HG02588 (cell line): ENCODE data around the gene ADISSP.
A peak's percentile ranks its signal among the peaks of the same experiment; 100 is the strongest.

Experiments used
- ATAC-seq: cut with Tn5 transposase; IDR thresholded peaks from one replicate; pipeline ENCODE4 v1.9.1; 2021; ENCODE audit warnings: mild to moderate bottlenecking, moderate library complexity; ENCODE audit not compliant: unreplicated experiment

The ADISSP gene

DNA sequence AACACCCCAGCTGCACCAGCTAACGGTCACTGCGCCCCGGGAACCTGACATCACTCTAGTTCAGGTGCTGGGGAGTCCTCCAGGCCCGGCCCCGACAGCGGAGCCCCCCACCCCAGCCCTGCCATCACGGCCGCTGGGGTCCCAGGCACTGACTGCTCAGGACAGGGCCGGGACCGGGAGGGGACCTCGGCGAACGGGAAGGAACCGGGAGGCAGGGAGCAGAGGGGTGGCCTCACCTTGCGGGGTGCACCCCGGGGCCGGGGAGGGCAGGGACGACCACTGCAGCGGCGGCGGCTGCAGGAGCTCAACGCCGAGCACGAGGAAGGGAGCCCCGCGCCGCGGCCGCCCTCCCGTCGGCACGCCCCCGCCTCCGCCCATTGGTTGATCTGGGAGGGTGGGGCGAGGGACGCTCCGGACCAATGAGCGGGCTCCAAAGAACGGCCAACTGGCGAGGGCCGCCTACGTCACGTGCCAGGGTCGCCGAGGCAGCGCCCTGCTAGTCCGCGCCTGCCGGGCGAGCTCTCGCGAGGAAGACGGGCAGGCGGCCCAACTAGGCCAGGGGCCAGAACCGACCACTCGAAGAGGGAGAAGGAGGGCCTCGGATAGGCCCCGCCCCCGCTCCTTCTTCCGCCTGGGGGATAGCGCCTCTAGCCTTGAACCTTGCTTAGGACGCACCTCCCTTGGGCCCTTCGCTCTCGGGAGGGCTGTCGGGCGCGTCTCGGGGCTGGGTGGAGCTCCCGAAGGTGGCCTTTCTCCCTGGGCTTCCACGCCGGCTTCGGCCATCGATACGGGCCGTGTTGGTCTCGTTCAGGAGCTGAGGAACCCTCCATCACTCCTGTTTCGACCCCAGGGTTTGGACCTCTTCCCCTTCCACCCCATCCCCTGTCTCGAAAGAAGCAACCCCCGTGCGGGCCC is at the start of gene ADISSP:
Gene ADISSP (minus strand): TSS at position 327 of the 915 bp plus-strand sequence. CDS start 7,653 bp downstream, outside the sequence.
- ATAC-seq: peak; percentile 90

DNA sequence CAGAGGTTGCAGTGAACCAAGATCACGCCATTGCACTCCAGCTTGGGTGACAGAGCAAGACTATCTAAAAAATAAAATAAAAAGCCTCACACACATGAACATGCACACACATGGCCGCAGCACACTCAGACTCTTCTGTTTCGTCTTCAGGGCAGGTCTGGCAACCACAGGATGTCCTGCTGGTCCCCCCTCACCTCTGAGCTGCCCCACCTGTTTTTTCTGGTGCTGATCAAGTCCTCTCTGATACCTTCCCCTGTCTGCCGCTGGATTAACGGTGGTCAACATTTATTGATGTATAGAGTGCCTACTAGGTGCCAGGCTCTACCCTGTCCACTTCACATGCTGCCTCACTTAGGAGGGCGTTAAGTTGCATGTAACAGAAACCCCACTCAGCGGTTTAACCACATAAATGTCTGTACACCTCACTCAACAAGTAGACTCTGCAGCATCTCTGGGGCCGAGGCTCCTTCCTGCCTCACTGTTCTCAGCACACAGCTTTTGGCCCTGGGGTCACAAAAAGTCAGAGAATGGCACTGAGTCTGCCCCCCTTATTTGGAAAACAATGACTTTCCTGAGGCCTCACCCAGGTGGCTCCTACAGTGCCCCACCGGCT is 48.3 kb upstream of the ADISSP start:
- no peak for ATAC-seq

DNA sequence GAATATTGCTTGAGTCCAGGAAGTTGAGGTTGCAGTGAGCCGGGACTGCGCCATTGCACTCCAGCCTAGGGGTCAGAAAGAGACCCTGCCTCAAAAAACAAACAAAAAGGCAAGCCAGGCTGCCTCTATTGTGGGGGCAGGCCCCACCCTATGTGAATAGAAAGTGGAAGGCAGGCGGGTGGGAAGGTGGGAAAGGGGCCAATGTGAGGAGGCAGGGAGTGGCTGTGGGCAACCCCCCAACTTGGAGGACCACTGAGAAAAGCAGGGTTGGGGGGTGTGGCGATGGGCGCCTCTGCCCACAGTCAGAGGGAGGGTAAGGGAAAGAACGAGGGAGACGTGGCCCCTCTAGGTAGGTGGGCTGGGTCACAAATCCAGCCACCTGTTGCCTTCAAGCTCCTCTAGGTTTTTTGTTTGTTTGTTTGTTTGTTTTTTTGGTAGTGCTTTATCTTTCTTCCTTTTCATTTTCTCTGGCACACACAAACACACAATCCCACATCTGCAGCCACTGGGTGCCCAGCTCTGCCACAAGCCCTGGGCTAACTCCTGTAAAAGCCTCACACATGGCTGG is 47.5 kb upstream of the ADISSP start:
- ATAC-seq: no peak

DNA sequence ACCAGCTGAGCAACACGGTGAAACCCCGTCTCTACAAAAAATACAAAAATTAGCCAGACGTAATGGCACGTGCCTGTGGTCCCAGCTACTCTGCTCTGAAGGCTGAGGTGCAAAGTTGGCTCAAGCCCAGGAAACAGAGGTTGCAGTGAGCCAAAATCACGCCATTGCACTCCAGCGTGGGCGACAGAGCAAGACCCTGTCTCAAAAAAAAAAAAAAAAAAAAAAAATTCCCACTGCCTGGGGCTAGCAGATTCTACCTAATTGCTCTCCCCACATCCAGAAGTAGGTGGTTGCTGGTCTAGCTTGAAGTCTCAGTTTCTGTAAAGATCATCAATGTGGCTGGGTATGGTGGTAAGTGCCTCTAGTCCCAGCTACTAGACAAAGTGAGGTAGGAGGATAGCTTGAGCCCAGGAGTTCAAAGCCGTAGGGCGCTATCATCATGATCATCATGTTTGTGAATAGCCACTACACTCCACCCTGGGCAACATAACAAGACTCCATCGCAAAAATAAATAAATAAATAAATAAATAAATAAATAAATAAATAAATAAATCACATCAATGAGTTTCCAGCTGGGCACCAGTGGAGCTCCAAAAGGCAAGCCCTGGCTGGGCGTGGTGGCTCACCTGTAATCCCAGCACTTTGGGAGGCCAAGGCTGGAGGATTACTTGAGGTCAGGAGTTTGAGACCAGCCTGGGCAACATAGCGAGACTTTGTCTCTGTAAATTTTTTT is 46.5 kb upstream of the ADISSP start:
- ATAC-seq: no peak

DNA sequence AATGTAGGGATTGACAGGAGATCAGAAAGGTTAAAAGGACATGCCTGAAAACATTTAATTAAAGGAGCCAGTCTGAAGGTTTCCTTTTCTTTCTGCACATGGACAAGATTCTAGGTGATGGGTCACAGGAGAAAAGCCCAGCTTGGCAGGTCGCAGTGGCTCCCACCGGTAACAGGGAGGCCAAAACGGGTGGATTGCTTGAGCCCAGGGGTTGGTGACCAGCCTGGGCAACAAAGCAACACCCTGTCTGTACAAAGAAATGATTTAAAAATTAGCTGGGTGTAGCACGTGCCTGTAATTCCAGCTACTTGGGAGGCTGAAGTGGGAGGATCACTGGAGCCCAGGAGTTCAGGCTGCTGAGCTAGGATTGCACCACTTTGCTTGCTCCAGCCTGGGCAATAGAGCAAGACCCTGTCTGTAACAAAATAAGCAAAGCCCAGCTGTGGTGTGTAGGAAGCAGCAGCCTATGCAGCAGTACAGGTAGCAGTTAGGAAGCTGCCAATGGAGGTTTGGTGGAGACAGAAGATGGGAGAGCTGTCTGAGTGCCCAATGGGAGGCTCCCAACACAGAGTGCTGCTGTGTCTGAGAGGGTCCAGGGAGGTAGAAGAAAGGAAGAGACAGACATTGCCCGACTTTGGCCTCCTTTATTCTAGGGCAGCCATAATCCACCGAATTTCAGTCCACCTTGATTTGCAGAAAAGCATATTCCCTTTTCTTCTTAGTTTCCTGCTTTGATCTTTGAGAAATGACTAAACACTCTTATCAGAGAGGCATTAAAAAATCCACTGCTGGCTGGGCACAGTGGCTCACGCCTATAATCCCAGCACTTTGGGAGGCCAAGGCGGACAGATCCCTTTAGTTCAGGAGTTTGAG is 45.7 kb upstream of the ADISSP start:
- no peak for ATAC-seq

GRCh38 chr20:3812259-3812681 is 44.7 kb upstream of the ADISSP start:
- no peak for ATAC-seq

DNA sequence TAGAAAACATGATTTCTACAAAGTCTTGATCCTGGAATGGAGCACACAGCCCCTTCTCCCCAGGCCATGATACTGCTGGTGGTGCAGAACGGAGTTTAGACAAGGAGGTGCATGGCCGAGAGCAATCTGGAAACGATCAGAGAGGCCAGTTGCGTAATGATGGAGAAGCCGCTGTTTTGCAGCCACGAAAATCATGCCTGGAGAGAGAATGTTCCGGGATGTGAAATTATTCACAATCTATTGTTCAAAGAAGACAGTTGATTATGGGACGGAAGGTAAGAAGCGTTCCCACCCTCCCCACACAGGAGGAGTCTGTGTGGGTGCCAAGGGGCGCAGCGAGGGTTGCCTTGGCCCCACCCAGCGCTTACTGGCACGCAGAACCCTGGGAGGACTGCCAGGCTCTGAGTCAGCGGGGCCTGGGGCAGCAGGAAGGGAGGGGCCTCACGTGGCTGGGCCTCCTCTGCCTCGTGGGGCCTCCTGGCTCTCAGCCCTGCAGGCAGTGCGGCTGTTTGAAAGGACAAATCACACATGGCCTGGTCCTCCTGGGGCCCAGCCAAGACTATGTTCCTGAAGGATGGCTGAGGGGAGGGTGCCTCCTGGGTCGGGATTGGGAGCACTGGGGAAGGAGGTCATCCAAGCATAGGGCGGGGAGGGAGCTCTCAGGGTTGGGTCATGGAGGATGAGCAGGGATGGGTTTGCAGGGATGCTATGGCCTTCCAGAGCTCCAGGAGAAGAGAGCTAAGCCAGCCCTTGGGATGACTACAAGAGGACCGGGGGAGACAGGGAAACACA is 44.1 kb upstream of the ADISSP start:
- peak; percentile 50 for ATAC-seq

DNA sequence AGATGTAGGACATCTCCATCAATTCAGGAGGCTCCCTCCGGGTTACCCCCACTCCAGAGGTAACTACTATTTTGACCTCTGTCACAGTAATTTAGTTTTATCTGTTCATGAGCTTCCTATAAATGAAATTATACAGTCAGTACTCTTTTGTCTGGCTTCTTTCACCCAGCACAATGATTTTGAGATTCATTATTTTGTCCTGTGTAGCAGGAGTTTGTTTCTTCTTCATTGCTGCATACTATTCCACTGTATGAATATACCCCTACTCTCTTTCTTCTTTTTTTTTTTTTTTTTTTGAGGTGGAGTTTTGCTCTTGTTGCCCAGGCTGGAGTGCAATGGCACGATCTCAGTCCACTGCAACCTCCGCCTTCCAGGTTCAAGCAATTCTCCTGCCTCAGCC is 41.0 kb upstream of the ADISSP start:
- no peak for ATAC-seq

DNA sequence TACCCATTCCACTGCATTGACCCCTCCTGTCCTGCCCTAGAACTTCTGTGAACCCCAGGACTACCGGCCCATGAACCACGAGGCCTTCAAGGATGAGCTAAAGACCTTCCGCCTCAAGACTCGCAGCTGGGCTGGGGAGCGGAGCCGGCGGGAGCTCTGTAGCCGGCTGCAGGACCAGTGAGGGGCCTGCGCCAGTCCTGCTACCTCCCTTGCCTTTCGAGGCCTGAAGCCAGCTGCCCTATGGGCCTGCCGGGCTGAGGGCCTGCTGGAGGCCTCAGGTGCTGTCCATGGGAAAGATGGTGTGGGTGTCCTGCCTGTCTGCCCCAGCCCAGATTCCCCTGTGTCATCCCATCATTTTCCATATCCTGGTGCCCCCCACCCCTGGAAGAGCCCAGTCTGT is 37.2 kb upstream of the ADISSP start:
- ATAC-seq: no peak

DNA sequence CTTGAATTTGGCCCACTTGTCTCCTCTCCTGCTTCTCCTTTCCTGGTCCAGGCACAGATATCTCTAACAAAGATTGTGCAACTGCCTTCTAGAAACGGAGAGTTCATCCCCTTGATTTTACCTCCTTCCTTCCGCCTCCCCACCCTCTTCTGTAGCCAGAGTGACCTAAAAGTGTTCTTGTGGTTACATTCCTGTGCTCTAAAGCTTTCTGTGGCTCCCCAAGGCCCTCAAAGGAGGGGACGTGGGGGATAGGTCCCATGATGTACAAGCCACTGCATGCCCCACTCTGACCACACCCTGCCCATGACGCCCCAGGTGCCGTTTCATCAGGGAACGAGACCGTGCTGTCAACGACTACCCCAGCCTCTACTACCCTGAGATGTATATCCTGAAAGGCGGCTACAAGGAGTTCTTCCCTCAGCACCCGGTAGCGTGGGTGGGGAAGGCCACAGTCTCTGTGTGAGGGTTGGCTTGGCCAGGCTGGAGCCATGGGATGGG is 36.8 kb upstream of the ADISSP start:
- no peak for ATAC-seq

- no peak for ATAC-seq
These were observed 36.3 kb upstream of the ADISSP start for GRCh38 chr20:3803854-3804253.

GRCh38 chr20:3803289-3803688 is 35.7 kb upstream of the ADISSP start:
- ATAC-seq: no peak

DNA sequence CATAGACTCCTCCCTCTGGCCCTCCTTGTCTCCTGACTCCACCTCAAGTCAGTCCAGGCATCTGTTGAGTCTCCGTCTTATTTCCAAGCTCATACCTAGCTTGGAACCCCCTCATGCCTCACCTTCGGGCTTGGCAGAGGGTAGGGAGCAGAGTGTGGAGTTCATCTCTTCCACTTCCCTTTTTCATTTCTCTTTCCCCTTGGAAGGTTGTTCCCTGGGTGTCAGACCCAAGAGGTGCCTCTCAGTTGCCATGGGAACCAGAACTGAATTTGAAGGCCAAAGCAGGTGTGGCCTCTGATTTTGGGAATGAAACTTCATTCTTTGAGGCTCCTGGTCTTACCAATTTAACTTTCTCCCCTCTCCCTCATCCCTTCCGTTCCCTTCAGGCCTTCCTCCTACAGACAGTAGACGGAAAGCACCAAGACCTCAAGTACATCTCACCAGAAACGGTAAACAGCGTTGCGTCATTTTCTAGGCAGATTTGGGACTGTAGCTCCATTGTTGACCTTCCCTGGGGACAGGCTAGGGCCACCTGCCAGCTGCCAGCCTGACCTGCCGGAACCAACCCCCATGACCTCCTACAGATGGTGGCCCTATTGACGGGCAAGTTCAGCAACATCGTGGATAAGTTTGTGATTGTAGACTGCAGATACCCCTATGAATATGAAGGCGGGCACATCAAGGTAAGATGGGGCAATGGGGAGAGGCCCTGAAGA is 35.1 kb upstream of the ADISSP start:
- ATAC-seq: no peak

- no peak for ATAC-seq
These were observed 34.3 kb upstream of the ADISSP start for GRCh38 chr20:3801846-3802245.

DNA sequence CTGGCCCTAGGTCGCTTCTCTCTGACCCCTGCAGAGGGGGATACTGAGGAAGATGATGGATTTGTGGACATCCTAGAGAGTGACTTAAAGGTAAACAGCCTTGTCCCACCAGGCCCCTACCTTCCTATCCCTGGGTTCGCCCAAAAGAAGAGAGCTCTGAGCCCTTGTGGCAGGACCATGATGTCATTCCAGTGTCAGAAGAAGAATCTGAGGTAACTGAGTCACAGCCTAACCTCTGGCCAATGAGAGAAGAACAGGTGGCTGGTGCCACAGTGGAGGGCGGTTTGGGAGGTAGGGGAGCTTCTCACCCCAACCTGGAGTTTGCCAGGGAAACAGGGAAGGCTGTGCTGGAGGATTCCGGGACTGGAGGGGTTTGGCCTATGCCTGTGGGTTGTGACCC is 33.7 kb upstream of the ADISSP start:
- no peak for ATAC-seq

DNA sequence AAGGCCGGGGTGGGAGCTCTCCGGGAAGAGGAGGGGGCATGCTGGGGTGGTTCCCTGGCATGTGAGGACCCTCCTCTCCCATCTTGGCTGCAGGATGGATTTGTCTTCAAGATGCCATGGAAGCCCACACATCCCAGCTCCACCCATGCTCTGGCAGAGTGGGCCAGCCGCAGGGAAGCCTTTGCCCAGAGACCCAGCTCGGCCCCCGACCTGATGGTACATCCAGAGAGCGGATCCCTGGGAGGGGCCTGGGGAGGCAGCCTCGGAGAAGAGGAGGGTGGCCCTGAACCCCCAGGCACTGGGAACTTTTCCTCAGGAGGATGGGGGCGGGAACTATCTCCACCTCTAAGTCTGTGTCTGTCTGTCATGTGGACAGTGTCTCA is 33.3 kb upstream of the ADISSP start:
- no peak for ATAC-seq

GRCh38 chr20:3800256-3800877 is 32.8 kb upstream of the ADISSP start:
- no peak for ATAC-seq

DNA sequence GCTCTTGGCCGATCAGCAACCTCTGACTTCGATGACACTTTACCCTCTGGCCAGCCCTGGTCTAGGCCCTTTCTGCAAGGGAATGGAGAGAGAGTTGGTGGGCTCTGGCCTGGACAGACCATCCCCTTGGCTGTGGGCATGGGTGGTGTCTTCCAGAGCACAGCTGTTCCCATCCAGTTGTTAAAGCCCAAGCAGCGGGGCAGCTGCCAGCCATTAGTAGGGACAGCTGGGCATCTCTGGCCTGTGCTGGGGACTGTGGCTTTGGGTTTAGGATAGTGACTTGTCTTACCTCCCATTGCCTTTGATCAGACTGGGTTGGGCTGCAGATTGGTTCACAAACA is 31.3 kb upstream of the ADISSP start:
- no peak for ATAC-seq
